Ascending aorta (tissue), 2 donors: ENCODE results near the gene GARIN5A. TPM values are rescaled to one million over a fixed set of nuclear protein-coding genes. Genes with fewer than 3 reads are reported as not detected.

Experiments
- DNase-seq, 2 donors: peaks; one replicate each; pipeline ENCODE4 v3.0.0-alpha.2; 2019; ENCODE audit warnings: low spot score in 2 of 2
- H3K27ac ChIP-seq, 2 donors: fragments of 200-600 bp; sonication (generic); one replicate each; pipeline ENCODE4 v1.5.1; 2016 to 2017; ENCODE audit warnings: mild to moderate bottlenecking in 1 of 2
- H3K27me3 ChIP-seq: fragments of 200-600 bp; sonication (generic); one replicate; pipeline ENCODE4 v1.5.1; 2017
- H3K36me3 ChIP-seq, 2 donors: fragments of 200-600 bp; sonication (generic); one replicate each; pipeline ENCODE4 v1.5.1; 2016
- H3K4me1 ChIP-seq, 2 donors: fragments of 200-600 bp; sonication (generic); one replicate each; pipeline ENCODE4 v1.5.1; 2016 to 2017; ENCODE audit warnings: mild to moderate bottlenecking in 1 of 2
- H3K4me3 ChIP-seq, 2 donors: fragments of 200-600 bp; sonication (generic); one replicate each; pipeline ENCODE4 v1.5.1; 2016 to 2017; ENCODE audit warnings: mild to moderate bottlenecking in 1 of 2
- H3K9me3 ChIP-seq, 2 donors: fragments of 200-600 bp; sonication (generic); one replicate each; pipeline ENCODE4 v1.5.1; 2016
- CTCF ChIP-seq, 3 experiments: fragments of 200-600 bp in 2 of 3; fragments of 450-650 bp in 1 of 3; sonication (generic) in 2 of 3; IDR thresholded peaks; one replicate each; pipeline ENCODE4 v1.5.1; 2016 to 2019; ENCODE audit warnings: antibody characterized with exemption in 3 of 3, mild to moderate bottlenecking in 1 of 3, moderate library complexity in 1 of 3
- intact Hi-C: fragments of 100-400 bp; cut with DNase I; formaldehyde crosslinking; loops from one replicate; pipeline ENCODE4 v1.15.1; 2023
- total RNA-seq: library from RNA; depleted of rRNA; stranded (reverse); fragments of >200 nt; gene quantifications from one replicate; pipeline ENCODE4 v1.1.0, GENCODE V29; 2016

Gene GARIN5A
- total RNA-seq, 1 donor from 2014 or later = not detected

GRCh38 chr19:50464348-50464747 lies 12.3 kb downstream of the GARIN5A start:
- DNase-seq = no peak

GRCh38 chr19:50462970-50463369 lies 13.7 kb downstream of the GARIN5A start:
- no peak for TF ChIP-seq CTCF (IDR thresholded peaks at IDR 0.05)
- intact Hi-C loops = no loop called here
- peaks cover under 1% of the 10 kb centered on the region for H3K27me3 ChIP-seq

More at GRCh38 chr19:50464348-50464747, 12.3 kb downstream of the GARIN5A start:
- Histone ChIP-seq H3K36me3 (no peaks in the 10 kb centered on the region), H3K9me3 (no peaks in the 10 kb centered on the region), H3K27ac (no peak overlapping the region), H3K4me1 (no peaks in the 10 kb centered on the region), H3K27me3 (no peaks in the 10 kb centered on the region), H3K4me3 (no peak overlapping the region)
- TF ChIP-seq CTCF (IDR thresholded peaks at IDR 0.05) = no peak
- intact Hi-C loops = no loop called here

GRCh38 chr19:50461066-50461875 lies 15.4 kb downstream of the GARIN5A start:
- no peaks in the 10 kb centered on the region for H3K4me1 ChIP-seq
- no peaks in the 10 kb centered on the region for H3K9me3 ChIP-seq
- peak; percentile 53 to 63 (median 57) for TF ChIP-seq CTCF (IDR thresholded peaks at IDR 0.05)
- H3K4me3 ChIP-seq = no peak overlapping the region
- H3K27ac ChIP-seq = no peak overlapping the region
- H3K27me3 ChIP-seq = peaks cover 5% of the 10 kb centered on the region
- no peak for DNase-seq
- H3K36me3 ChIP-seq = no peaks in the 10 kb centered on the region
- intact Hi-C loops = loop anchor here (2.0 kb wide), 1 partner anchor 92 kb away; no protein-coding TSS in a partner anchor

More at GRCh38 chr19:50462970-50463369, 13.7 kb downstream of the GARIN5A start:
- no peaks in the 10 kb centered on the region for H3K4me1 ChIP-seq
- DNase-seq = no peak
- no peaks in the 10 kb centered on the region for H3K36me3 ChIP-seq
- no peak overlapping the region for H3K4me3 ChIP-seq
- no peaks in the 10 kb centered on the region for H3K9me3 ChIP-seq
- no peak overlapping the region for H3K27ac ChIP-seq

GRCh38 chr19:50460161-50460765 lies 16.4 kb downstream of the GARIN5A start:
- Histone ChIP-seq H3K4me3 (no peak overlapping the region), H3K4me1 (no peaks in the 10 kb centered on the region), H3K36me3 (no peaks in the 10 kb centered on the region), H3K9me3 (no peaks in the 10 kb centered on the region), H3K27ac (no peak overlapping the region), H3K27me3 (peaks cover 5% of the 10 kb centered on the region)
- no peak for DNase-seq
- TF ChIP-seq CTCF (IDR thresholded peaks at IDR 0.05) = no peak
- intact Hi-C loops = loop anchor here (2.0 kb wide), 1 partner anchor 91 kb away; no protein-coding TSS in a partner anchor

- DNase-seq = no peak
- Histone ChIP-seq H3K27me3 (peaks cover 5% of the 10 kb centered on the region), H3K27ac (no peak overlapping the region), H3K4me3 (no peak overlapping the region), H3K9me3 (no peaks in the 10 kb centered on the region), H3K36me3 (no peaks in the 10 kb centered on the region), H3K4me1 (no peaks in the 10 kb centered on the region)
- TF ChIP-seq CTCF (IDR thresholded peaks at IDR 0.05) = no peak
- intact Hi-C loops = loop anchor here (2.0 kb wide), 1 partner anchor 91 kb away; no protein-coding TSS in a partner anchor
These were observed 17.0 kb downstream of the GARIN5A start for GRCh38 chr19:50459638-50460037.
